NCI-H128 (cell line): ENCODE data around the gene IKZF2.

ENCODE experiments used
- DNase-seq: peaks from one replicate; lab custom pipeline; 2025; ENCODE audit not compliant: unreplicated experiment; lab: John Stamatoyannopoulos, UW

Gene IKZF2

DNA sequence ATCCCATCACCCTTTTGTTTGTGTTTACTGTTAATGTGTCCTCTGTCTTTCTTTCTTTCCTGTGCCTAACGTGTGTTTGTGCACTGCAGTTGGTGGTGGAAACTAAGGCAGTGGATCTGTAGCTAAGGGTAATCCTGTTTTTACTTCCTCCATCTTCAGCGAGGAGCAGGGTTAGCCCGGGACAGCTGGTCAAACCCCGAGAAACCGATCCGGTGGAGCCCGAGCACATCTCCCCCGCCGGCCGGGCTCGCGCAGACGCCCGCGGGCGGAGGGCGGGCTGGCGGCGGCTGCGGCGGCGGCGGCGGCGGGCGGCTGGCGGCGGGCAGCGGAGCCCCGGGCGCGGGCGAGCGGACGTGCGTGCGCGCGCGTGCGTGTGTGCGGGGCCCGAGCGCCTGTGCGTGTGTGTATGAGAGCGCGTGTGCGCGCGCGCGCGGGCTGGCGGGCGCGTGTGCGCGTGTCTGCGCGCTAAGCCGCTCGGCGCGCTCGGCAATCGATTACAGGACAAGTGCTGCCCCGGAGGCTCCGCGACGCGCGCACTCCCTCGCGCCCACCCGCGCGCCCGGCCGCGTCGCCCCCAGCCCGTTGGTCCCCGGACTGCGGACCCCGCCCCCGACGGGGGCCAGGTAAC lies at the start of gene IKZF2:
IKZF2 (minus strand) TSS at position 176 of the 628 bp plus-strand sequence. CDS start 2,983 bp downstream, outside the sequence.
- DNase-seq: peak; percentile 48

DNA sequence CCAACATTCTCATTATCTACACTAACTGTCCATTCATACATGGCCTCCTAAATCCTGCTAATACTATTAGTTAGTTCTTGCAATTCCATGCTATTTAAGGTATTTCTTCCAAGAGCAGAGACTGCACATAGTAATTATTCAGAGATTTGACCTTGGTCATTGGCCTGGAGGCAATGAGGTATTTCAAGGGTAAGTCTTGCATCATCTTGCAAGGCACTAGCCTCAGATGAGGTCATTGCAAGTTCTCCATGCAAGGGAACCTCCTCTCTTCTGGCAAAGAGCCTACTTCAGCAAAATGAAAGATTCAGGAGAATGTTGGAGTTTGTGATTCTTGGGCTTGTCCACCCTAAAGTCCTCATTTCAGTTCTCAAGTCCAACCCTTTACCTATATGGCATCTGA lies 48.5 kb upstream of the IKZF2 start:
- no peak for DNase-seq

DNA sequence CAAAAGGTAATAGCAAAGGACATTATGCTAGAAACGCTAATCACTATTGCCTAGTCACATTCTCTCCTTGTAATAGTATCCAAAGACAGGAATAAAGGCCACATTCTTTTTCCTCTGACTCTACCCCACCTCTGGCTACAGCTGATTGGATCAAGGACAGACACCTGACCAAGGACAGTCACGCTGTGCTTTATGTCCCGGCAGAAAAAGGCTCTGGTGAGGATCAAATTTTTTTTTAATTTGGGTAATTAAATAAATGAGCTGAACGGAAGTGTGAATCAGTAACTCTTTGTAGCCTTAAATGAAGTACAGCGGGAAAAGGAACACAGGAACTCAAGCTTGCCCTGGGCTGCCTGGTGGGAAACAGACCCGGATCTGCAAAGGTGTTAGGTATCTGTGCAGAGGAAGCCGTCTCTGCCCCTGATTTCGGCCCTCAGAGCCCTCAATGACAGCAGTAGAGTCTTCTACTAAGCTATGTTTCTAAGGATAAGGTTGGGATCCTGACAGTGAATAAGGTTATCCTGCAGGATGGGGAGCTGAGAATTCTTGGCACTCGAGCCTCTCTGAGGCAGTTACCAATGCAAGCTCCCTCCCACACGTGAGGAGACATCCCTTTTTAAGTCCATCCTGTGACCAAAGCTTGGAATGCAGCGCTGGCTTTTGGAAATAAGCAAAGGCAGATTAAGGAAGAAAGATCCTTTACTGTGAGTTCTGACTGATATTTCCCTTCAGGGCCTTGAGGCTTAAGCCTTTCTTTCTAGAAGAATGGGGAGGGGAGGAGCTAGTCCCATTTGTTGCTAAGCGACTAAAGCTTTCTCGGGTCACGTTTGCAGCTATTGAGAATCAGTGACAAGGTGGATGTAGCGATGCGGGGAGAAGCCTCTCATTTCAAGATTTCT lies 37.8 kb upstream of the IKZF2 start:
- DNase-seq: peak; percentile 5

- no peak for DNase-seq
Observed at GRCh38 chr2:213188533-213188867, 37.1 kb upstream of the IKZF2 start.

- no peak for DNase-seq
Observed at GRCh38 chr2:213187833-213188532, 36.6 kb upstream of the IKZF2 start.

GRCh38 chr2:213187386-213187785 lies 36.0 kb upstream of the IKZF2 start:
- DNase-seq: no peak

GRCh38 chr2:213185147-213185822 lies 33.9 kb upstream of the IKZF2 start:
- DNase-seq: no peak

GRCh38 chr2:213181712-213182111 lies 30.3 kb upstream of the IKZF2 start:
- no peak for DNase-seq

- no peak for DNase-seq
Observed at GRCh38 chr2:213177679-213178078, 26.3 kb upstream of the IKZF2 start.

DNA sequence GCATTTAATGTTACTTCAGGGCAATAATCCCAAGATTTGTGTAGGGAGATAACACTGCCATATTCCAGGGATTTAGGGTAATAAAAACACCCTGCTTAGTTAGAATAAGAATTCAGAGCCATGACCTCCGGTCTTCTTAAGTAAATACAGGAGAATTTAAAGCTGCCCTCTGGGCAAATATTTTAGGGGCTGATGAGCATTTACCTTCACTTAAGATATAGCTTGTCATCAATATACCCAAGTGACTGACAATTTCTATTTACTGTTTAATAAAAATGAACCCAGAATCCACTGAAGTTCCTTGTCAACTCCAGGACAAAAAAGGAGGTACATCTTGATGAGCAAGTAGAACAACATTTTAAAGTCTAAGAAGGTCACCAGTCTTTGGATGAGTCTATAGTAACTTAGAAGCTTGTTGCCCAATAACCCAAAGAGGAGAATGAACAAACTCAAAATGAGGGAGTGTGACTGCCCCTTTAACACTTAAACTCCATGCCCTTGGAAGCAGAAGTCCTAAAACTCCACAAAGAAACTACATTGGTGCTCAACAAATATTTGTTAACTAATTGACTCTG lies 24.3 kb upstream of the IKZF2 start:
- no peak for DNase-seq

GRCh38 chr2:213172641-213173040 lies 21.2 kb upstream of the IKZF2 start:
- no peak for DNase-seq

DNA sequence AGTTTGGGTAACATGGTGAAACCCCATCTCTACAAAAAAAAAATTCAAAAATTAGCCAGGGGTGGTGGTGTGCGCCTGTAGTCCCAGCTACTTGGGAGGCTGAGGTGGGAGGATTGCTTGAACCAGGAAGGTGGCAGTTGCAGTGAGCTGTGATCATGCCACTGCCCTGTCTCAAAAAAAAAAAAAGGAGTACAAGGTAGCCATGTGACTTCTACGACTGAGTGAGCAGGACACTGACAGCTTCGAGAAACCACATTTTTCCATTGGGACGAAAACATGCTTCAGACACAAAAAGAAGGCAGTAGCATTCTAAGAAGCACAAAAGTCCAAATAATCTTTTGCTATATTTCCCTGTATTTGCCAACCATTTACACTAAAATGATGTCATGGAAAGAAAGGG lies 19.7 kb upstream of the IKZF2 start:
- no peak for DNase-seq

- DNase-seq: no peak
Observed at GRCh38 chr2:213167271-213167930, 16.0 kb upstream of the IKZF2 start.

GRCh38 chr2:213166109-213166508 lies 14.7 kb upstream of the IKZF2 start:
- no peak for DNase-seq

GRCh38 chr2:213164263-213164662 lies 12.9 kb upstream of the IKZF2 start:
- DNase-seq: no peak

GRCh38 chr2:213162516-213163118 lies 11.2 kb upstream of the IKZF2 start:
- DNase-seq: no peak

DNA sequence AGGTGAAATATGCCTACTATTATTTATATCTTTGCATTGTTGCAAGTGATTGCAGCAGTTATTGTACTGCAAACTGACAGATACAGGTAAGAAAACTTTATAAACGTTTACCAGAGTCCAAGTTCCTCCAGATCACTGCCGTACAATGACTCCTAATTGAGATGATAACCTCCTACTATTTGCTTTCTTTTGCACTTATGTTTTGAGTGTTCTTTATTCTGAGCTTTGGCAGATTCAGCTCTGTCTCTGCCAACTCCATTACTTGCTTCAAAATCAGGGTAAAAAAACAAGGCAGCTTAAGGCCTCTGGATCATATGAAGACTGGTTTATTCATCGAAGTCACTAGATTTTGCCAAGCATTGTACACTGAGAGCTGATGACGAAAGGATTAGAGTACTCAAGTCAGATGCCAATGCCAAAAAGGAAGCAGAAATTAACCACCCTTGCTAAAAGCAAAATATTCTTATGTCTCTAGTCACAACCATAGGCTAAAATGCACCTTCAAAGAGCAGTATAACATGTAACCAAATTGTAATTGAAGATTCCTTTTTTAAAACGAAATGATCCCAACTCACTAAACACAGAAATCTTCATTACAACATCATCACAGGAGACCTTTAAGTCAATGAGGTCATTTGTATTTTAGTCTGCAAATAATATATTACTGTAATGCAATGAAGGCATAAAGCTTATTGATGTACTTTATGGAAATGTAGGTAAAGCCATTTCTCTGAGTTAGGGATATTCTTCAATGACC lies 10.5 kb upstream of the IKZF2 start:
- DNase-seq: no peak

DNA sequence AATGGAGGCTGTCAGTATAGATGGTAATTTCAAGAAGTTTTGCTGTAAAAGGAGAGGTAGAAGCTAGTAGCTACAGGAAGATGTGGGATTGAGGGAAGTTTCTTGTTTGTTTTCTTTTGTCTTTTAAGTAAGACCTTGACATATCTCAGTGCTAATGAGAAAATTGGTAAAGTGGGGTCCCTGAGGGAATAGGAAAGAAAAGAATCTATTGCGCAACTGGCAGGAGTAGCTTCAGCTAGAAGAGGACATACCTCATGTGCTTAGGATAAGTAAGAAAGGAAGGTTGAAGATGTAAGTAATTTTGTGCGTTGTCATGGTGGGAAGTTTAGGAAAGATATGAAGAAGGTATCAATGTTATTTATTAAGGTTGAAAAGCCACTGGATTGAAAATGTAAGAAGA lies 8.4 kb upstream of the IKZF2 start:
- DNase-seq: no peak

- no peak for DNase-seq
Observed at GRCh38 chr2:213157242-213157641, 5.8 kb upstream of the IKZF2 start.
